ENCODE results near the gene ZMYND11. TPM values are rescaled to one million over a fixed set of nuclear protein-coding genes. Genes with fewer than 3 reads are reported as not detected.

Gene ZMYND11
- total and polyA plus RNA-seq, 10 donors = 20.3 to 65.3 (median 51.6) TPM

DNA sequence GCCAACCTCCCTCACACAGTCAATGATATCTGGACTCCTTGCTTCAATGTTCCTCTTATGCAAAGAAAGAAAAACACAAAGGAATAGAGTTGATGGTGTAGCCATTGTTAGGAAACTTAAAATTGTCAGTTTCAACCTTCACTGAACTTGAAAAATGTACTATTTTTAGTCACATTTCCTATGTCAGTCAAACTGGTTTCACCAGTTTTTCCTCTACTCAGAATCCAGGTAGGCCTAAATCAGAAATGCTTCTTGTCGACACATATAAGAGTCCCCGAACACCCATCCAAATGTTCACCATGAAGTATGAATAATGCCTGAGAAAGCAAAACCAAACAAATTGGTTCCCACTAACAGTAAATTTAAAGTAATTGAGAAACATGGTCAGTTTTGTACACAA is 42.4 kb upstream of the ZMYND11 start:
- intact Hi-C loops (cut with DNase I; ENCODE audit: low total_unique reads) = no loop called here
- DNase-seq = no peak
- Histone ChIP-seq H3K27me3 (replicated peaks in 1 of 7) (no peaks in the 10 kb centered on the region), H3K9me3 (peaks cover 12 to 38% (median 37%) of the 10 kb centered on the region in 8 donors), H3K4me3 (no peak overlapping the region), H3K36me3 (no peaks in the 10 kb centered on the region), H3K27ac (no peak overlapping the region), H3K4me1 (no peaks in the 10 kb centered on the region)
- no peak for TF ChIP-seq POLR2A (IDR thresholded peaks at IDR 0.05)
- TF ChIP-seq POLR2AphosphoS5 (IDR thresholded peaks at IDR 0.05) = no peak
- WGBS, 5 donors = 88 to 99% (median 91%) methylated on average over 2 of the region's 2 CpGs

- H3K27me3 ChIP-seq (replicated peaks in 1 of 7) = no peaks in the 10 kb centered on the region
- H3K36me3 ChIP-seq = no peaks in the 10 kb centered on the region
- H3K27ac ChIP-seq = no peak overlapping the region
- TF ChIP-seq POLR2A (IDR thresholded peaks at IDR 0.05) (no peak), POLR2AphosphoS5 (IDR thresholded peaks at IDR 0.05) (no peak), CTCF (IDR thresholded peaks at IDR 0.05 in 8 of 11, conservative IDR thresholded peaks at IDR 0.05 in 3 of 11) (no peak)
- intact Hi-C loops (cut with DNase I; ENCODE audit: low total_unique reads) = no loop called here
- peaks cover 12 to 46% (median 37%) of the 10 kb centered on the region in 8 donors for H3K9me3 ChIP-seq
- 18 to 26% (median 26%) methylated on average over 1 of the region's 1 CpG for WGBS, 5 donors
- DNase-seq = no peak
- H3K4me1 ChIP-seq = no peaks in the 10 kb centered on the region
- H3K4me3 ChIP-seq = no peak overlapping the region
These were observed 40.6 kb upstream of the ZMYND11 start for GRCh38 chr10:94613-95012.

DNA sequence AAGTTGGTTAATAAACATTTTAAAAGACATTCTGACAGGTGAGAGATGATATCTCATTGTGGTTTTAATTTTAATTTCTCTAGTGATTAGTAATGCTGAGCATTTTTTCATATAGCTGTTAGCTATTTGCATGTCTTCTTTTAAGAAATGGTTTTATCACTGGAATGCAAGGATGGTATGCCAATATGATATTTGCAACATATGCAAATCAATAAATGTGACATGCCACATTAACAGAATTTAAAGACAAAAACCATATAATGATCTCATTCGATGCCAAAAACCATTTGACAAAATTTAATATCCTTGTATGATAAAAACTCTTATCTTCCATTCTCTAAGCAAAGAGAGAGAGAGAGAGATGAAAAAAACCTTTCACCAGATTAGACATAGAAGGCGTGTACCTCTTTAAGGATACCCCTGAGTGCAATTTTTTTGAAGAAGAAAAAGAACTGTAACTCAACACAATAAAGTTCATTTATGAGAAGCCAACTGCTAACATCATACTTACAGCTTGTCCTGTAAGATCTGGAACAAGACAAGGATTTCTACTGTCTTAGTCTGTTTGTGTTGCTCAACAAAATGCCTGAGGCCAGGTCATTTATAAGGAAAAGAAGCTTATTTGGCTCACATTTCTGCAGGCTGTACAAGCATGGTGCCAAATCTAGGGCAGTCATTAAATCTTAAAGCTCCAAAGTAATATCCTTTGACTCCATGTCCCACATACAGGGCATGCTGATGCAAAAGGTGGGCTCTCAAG is 39.7 kb upstream of the ZMYND11 start:
- Histone ChIP-seq H3K9me3 (peaks cover 12 to 46% (median 37%) of the 10 kb centered on the region in 8 donors), H3K36me3 (no peaks in the 10 kb centered on the region), H3K27ac (no peak overlapping the region), H3K27me3 (replicated peaks in 1 of 7) (no peaks in the 10 kb centered on the region), H3K4me1 (no peaks in the 10 kb centered on the region), H3K4me3 (no peak overlapping the region)
- 61 to 75% (median 66%) methylated on average over 2 of the region's 2 CpGs for WGBS, 5 donors
- DNase-seq = no peak
- TF ChIP-seq CTCF (IDR thresholded peaks at IDR 0.05 in 8 of 11, conservative IDR thresholded peaks at IDR 0.05 in 3 of 11) = no peak
- no peak for TF ChIP-seq POLR2A (IDR thresholded peaks at IDR 0.05)
- TF ChIP-seq POLR2AphosphoS5 (IDR thresholded peaks at IDR 0.05) = no peak
- intact Hi-C loops (cut with DNase I; ENCODE audit: low total_unique reads) = no loop called here

- Histone ChIP-seq H3K27ac (no peak overlapping the region), H3K27me3 (replicated peaks in 1 of 7) (no peaks in the 10 kb centered on the region), H3K4me1 (no peaks in the 10 kb centered on the region), H3K4me3 (no peak overlapping the region), H3K9me3 (peaks cover 12 to 46% (median 37%) of the 10 kb centered on the region in 8 donors), H3K36me3 (no peaks in the 10 kb centered on the region)
- 3 to 38% (median 15%) methylated on average over 1 of the region's 1 CpG for WGBS, 5 donors
- TF ChIP-seq CTCF (IDR thresholded peaks at IDR 0.05 in 8 of 11, conservative IDR thresholded peaks at IDR 0.05 in 3 of 11) = no peak
- TF ChIP-seq POLR2A (IDR thresholded peaks at IDR 0.05) = no peak
- no peak for TF ChIP-seq POLR2AphosphoS5 (IDR thresholded peaks at IDR 0.05)
- intact Hi-C loops (cut with DNase I; ENCODE audit: low total_unique reads) = no loop called here
- no peak for DNase-seq
These were observed 38.8 kb upstream of the ZMYND11 start for GRCh38 chr10:96466-96865.
